ENCODE measurements around the gene DIP2A.
A peak's percentile ranks its signal among the peaks of the same experiment; 100 is the strongest.
"Not testable (repeated sequence)": the region's sequence is repeated elsewhere in the genome, so short reads cannot be mapped to it uniquely, and the experiment has no call there.

DIP2A gene

GRCh38 chr21:46454142-46454541 is 4.5 kb upstream of the DIP2A start:
- DNase-seq (ENCODE audit: low spot score) = no peak

GRCh38 chr21:46454634-46455390 is 3.9 kb upstream of the DIP2A start:
- no peak for DNase-seq (ENCODE audit: low spot score)

- DNase-seq (ENCODE audit: low spot score) = no peak
These were observed 2.9 kb upstream of the DIP2A start for GRCh38 chr21:46455575-46456385.

GRCh38 chr21:46456750-46457149 is 1.9 kb upstream of the DIP2A start:
- DNase-seq (ENCODE audit: low spot score) = no peak

GRCh38 chr21:46457801-46458314 is 833 bp upstream of the DIP2A start:
- peak; percentile 31 for DNase-seq (ENCODE audit: low spot score)

GRCh38 chr21:46459024-46459355 is 299 bp downstream of the DIP2A start:
- no peak for DNase-seq (ENCODE audit: low spot score)

GRCh38 chr21:46459356-46460112 is 843 bp downstream of the DIP2A start:
- DNase-seq (ENCODE audit: low spot score) = no peak

GRCh38 chr21:46461909-46462308 is 3.2 kb downstream of the DIP2A start:
- no peak for DNase-seq (ENCODE audit: low spot score)

- not testable (repeated sequence) for DNase-seq (ENCODE audit: low spot score)
These were observed 6.5 kb downstream of the DIP2A start for GRCh38 chr21:46465153-46465552.

GRCh38 chr21:46465651-46466050 is 7.0 kb downstream of the DIP2A start:
- no peak for DNase-seq (ENCODE audit: low spot score)

- DNase-seq (ENCODE audit: low spot score) = no peak
These were observed 9.6 kb downstream of the DIP2A start for GRCh38 chr21:46468108-46468774.

- no peak for DNase-seq (ENCODE audit: low spot score)
These were observed 10.6 kb downstream of the DIP2A start for GRCh38 chr21:46469275-46469674.

- DNase-seq (ENCODE audit: low spot score) = no peak
These were observed 12.8 kb downstream of the DIP2A start for GRCh38 chr21:46471514-46471913.

- no peak for DNase-seq (ENCODE audit: low spot score)
These were observed 13.6 kb downstream of the DIP2A start for GRCh38 chr21:46472246-46472645.

- DNase-seq (ENCODE audit: low spot score) = no peak
These were observed 15.7 kb downstream of the DIP2A start for GRCh38 chr21:46474382-46474781.

GRCh38 chr21:46475296-46475695 is 16.6 kb downstream of the DIP2A start:
- DNase-seq (ENCODE audit: low spot score) = no peak

GRCh38 chr21:46477765-46478164 is 19.1 kb downstream of the DIP2A start:
- no peak for DNase-seq (ENCODE audit: low spot score)

- DNase-seq (ENCODE audit: low spot score) = no peak
These were observed 20.2 kb downstream of the DIP2A start for GRCh38 chr21:46478910-46479309.

- DNase-seq (ENCODE audit: low spot score) = no peak
These were observed 21.8 kb downstream of the DIP2A start for GRCh38 chr21:46480466-46480865.

- DNase-seq (ENCODE audit: low spot score) = no peak
These were observed 23.6 kb downstream of the DIP2A start for GRCh38 chr21:46482225-46482845.

GRCh38 chr21:46482846-46483231 is 24.1 kb downstream of the DIP2A start:
- no peak for DNase-seq (ENCODE audit: low spot score)

All from germinal center (tissue), 1 donor.